ENCODE results near the gene PTPRD.
"Not testable (repeated sequence)": the region's sequence is repeated elsewhere in the genome, so short reads cannot be mapped to it uniquely, and the experiment has no call there.

Gene PTPRD

GRCh38 chr9:9992936-9993335, 619.9 kb downstream of the PTPRD start:
- in situ Hi-C loops (cut with MboI; ENCODE audit: low sequenced_read_pairs), result no loop called here

DNA sequence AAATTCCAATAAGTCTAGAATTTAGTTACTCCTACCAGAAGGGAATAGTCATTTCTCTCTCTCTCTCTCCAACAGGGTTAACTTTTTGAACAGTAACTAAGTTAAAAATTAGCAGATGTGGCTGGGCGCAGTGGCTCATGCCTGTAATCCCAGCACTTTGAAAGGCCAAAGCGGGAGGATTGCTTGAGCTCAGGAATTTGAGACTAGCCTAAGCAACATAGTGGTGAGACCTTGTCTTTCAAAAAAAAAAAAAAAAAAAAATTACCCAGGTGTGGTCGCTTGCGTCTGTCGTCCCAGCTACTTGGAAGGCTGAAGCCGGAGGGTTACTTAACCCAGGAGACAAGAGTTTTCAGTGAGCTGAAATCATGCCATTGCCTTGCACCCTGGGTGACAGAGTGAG, 639.7 kb downstream of the PTPRD start:
- in situ Hi-C loops (cut with MboI; ENCODE audit: low sequenced_read_pairs), result no loop called here

DNA sequence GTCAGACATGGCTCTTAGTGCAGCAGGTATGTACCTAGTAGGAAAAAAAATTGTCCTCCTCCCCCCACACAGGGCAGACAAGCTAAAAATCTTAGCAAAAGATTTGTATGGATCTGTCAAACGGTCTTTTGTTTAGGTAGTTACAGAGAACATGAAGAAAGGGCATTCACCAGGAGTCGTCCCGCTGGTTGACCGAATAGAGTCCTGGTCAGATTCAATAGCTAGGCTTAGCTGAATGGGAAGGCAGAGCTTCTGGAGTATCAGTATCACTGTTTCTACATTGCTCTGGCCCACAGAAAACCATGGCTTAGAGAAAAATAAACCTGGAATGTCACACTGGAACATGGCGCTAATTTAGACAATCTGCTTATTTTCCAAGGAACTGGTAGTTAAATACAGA, 642.3 kb downstream of the PTPRD start:
- in situ Hi-C loops (cut with MboI; ENCODE audit: low sequenced_read_pairs), result no loop called here

GRCh38 chr9:9963841-9964240, 649.0 kb downstream of the PTPRD start:
- in situ Hi-C loops (cut with MboI; ENCODE audit: low sequenced_read_pairs), result no loop called here

- in situ Hi-C loops (cut with MboI; ENCODE audit: low sequenced_read_pairs), result no loop called here
These were observed 650.9 kb downstream of the PTPRD start for GRCh38 chr9:9961934-9962333.

GRCh38 chr9:9961487-9961886, 651.3 kb downstream of the PTPRD start:
- in situ Hi-C loops (cut with MboI; ENCODE audit: low sequenced_read_pairs), result no loop called here

DNA sequence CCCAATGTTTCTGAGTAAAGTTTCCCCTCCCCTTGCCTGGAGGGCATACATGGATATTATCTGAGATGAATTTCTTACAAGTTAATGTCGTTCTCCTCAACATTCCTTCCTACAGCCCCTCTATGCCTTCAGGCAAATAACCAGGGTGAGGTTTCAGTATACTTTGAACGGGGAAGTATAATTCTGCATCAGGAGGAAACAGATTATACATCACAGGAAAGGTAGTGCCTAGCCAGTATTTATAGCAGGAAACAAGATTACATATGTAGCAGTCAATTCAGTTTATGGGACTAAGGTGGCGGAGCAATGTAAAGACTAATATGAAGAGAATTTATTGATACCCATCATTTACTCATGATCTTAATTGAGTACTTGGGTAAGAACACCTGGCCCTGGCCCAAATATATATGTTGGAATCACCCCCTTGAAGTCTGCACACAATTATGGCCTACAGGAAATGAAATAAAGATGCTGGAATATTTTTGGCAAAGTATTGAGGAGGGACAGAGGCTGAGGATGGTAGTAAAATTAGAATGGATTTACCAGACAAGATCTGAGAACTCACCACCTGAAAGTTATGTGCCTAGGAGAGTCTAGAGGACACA, 661.1 kb downstream of the PTPRD start:
- in situ Hi-C loops (cut with MboI; ENCODE audit: low sequenced_read_pairs), result no loop called here

DNA sequence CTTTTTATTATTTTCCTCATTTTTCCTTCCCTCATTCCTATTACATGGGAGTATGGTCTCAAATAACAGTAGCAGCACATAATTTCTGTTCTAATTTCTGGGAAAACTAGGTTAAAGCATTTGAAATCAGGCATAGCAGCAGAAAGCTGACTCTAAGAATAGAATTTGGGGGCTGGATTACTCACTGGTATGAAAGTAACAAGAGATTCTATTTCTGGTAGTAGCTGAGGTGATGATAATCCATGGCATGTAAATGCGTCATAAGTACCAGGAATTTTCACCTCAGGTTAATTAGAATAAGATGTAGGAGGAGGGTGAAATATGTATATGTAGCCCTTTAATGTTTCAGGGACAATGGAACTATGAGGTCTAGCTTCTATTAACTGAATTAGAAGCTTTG, 662.0 kb downstream of the PTPRD start:
- in situ Hi-C loops (cut with MboI; ENCODE audit: low sequenced_read_pairs), result no loop called here

DNA sequence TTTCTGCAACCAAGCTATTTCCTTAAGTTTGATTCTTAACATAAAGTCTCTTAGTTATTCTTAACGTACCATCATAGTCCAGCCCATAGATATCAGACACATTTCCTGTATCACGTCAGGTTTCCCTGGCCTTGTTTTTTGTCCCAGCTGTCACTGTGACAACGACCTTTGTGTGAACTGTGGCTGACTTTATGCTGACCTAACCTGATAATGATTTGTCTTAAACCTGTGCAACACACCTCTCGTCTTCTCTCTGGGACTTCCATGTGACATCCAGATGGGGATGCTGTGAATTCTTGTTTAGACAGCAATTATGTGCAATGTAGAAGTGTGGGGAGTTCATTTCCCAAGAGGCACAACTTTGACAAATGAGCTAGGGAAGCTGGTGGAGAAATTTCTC, 662.8 kb downstream of the PTPRD start:
- in situ Hi-C loops (cut with MboI; ENCODE audit: low sequenced_read_pairs), result no loop called here

DNA sequence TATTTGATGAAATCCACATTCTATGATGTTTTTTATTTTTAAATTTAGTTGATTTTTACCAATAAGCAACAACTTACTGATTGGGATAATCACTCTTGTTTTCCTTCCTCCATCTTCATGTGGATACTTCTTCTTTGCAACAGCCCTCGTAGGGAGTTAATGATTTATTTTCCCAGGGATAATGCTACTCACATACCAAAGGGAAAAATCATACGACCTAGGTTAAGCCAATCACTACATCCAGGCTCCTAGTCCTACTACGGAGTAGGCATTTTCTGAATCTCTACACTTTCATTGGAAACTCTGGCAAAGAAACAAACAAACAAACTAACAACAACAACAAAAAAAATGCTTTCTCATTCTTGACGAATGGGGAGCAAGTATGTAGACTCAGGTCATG, 663.4 kb downstream of the PTPRD start:
- in situ Hi-C loops (cut with MboI; ENCODE audit: low sequenced_read_pairs), result no loop called here

DNA sequence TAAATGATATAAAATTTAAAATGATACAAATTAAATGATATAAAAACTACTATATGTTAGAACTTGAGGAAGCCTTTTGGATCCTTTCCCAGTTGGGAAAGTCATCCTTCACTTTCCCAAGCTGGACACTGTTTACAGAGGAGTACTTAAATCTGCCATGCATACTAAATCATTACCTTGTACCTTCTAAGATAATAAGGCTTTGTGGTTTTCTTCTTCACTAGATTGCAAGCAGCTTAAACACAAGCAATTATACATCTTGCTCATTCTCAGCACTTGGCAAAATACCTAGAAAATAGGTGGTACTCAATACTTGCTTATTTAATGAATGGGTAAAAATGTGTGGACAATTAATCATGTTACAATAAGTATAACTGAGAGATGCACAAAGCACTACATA, 666.8 kb downstream of the PTPRD start:
- in situ Hi-C loops (cut with MboI; ENCODE audit: low sequenced_read_pairs), result no loop called here

DNA sequence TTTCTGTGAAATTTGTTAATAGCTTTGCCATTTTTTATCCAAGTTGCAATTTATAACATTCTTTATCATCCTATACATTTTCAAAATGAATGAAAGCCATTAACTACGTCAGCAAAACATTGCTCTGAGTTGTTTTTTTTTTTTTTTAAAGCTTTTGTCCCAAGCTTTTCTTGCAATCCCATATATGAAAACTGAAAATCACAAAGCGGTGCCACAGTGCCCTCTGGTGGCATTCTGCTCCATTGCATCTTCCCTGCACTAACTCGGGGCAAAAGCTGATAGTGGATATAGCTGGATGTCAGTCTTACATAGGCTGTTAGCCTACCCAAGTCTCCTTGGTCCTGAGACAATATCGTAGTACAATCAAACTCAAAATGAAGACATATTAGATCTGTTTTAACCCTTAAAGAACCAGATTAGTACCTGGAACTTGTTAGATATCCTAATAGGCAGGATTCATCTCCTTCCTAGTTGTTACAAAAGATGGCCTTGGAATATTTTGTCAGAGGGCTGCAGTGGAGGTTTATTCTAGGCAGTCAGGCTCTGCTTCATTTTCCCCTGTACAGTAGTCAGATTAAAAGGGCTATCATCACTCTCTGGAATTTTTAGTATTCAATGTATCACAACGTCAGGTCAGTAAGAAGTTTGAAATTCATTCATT, 669.9 kb downstream of the PTPRD start:
- in situ Hi-C loops (cut with MboI; ENCODE audit: low sequenced_read_pairs), result no loop called here

DNA sequence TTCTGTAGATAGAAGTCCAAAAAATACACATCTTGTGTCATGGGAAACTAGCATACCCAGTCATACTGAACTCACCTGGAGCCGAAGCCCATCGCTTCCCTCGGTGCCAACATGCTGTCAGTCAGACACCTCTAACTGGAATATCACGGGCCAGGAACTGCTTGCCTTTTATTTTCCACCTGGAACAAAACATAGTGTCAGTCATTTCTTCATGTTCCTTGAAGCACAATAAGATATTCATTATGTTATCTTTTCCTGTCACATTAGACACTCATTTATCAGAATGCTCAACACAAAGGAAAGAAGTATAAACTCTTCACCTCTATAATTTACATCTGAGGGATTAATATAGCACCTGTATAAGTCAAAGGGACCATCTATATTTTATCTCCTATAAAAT, 674.4 kb downstream of the PTPRD start:
- in situ Hi-C loops (cut with MboI; ENCODE audit: low sequenced_read_pairs), result no loop called here

DNA sequence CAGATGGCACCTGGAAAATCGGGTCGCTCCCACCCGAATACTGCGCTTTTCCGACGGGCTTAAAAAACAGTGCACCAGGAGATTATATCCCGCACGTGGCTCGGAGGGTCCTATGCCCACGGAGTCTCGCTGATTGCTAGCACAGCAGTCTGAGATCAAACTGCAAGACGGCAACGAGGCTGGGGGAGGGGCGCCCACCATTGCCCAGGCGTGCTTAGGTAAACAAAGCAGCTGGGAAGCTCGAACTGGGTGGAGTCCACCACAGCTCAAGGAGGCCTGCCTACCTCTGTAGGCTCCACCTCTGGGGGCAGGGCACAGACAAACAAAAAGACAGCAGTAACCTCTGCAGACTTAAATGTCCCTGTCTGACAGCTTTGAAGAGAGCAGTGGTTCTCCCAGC, 681.3 kb downstream of the PTPRD start:
- in situ Hi-C loops (cut with MboI; ENCODE audit: low sequenced_read_pairs), result not testable (repeated sequence)

DNA sequence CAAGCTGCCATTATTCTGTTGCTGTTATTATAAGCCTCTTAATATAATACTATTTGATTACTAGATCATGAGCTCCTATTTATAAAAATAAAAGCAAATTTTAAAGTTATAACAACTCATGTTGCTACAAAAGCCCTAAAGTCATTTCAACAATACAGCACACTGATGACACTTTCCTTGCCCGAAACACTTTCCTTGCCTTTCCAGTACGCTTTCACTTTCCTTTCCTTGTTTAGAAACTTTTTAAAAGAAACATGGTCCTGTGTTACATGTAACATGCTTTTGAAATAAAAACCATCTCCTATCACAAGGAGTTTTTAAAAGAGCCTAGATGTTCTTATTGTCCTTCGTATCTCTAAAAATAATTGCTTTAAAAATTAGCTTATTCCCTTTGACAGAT, 688.4 kb downstream of the PTPRD start:
- in situ Hi-C loops (cut with MboI; ENCODE audit: low sequenced_read_pairs), result no loop called here

GRCh38 chr9:9921805-9922204, 691.0 kb downstream of the PTPRD start:
- in situ Hi-C loops (cut with MboI; ENCODE audit: low sequenced_read_pairs), result no loop called here

DNA sequence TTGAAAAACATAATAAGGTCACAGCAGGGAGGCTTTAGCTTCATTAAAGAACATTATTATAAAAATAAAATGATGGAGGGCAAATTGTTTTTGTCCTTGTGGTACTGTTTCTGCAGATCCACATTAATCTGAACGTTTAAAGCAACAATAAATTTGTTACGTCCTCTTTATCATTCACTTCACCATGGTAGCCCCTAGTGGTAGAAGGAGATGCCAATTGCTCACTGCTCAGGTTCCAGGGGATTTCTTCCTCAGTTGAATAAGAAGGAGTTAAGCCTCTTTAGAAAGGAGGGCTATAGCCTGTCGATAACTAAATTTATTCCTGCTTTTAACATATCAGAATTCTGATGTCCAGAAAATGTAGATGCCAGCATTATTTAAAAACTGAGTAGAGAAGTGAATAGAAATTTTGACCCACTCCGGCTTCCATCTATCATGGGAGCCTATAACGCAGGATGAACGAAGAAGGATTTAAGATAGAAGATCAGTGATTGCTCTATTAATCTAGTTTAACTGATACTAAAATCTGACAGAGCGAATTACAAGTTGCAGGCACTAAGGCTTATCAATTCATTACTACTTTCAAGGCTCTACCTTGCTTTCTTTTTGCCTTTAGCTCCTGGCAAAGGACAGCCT, 692.3 kb downstream of the PTPRD start:
- in situ Hi-C loops (cut with MboI; ENCODE audit: low sequenced_read_pairs), result no loop called here

DNA sequence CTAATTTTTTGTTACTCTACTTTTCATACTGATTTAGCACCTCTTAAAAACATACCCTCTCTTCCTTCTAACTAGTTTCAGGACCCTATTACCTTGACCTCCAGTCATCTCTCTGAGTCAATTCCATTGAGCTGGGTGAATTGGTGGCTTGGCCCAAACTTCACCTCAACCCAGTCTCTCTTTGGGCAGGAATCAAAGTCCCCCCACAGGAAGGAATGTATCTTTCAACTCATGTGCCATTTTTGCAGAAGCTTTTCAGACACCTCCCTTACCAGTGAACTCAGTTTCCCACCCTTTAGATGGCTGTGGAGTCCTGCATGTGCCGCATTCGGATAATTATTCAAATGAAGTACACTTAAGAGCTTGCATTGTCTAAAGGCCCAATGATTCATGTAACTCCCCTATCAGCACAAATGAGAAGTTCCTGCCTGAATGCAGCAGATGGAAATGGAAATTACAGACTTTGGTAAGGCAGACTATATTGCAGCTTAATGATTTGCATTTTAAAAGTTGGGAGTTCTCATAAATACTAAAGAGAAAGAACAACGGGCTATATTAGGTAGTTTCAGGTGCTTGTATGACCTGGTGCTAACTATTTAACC, 693.5 kb downstream of the PTPRD start:
- in situ Hi-C loops (cut with MboI; ENCODE audit: low sequenced_read_pairs), result no loop called here

- in situ Hi-C loops (cut with MboI; ENCODE audit: low sequenced_read_pairs), result no loop called here
These were observed 695.4 kb downstream of the PTPRD start for GRCh38 chr9:9917400-9917799.

DNA sequence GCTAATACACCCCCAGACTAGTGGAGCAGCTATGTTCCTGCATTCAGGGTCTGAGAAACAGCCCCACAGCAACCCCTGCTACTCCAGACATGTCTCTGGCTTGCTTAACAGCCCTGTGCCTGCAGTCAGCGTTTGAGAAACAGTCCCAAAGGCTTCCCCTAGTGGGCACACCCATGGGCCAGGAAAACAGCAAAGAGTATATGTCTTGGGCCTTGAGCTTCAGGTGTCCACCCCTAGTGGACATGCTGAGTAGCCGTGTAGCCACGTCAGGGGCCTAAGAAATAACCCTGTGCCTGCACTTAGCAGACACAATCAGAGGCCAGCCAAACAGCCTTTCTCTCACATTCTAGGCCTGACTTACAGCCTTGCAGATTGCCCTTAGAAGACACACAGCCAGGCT, 698.6 kb downstream of the PTPRD start:
- in situ Hi-C loops (cut with MboI; ENCODE audit: low sequenced_read_pairs), result no loop called here

DNA sequence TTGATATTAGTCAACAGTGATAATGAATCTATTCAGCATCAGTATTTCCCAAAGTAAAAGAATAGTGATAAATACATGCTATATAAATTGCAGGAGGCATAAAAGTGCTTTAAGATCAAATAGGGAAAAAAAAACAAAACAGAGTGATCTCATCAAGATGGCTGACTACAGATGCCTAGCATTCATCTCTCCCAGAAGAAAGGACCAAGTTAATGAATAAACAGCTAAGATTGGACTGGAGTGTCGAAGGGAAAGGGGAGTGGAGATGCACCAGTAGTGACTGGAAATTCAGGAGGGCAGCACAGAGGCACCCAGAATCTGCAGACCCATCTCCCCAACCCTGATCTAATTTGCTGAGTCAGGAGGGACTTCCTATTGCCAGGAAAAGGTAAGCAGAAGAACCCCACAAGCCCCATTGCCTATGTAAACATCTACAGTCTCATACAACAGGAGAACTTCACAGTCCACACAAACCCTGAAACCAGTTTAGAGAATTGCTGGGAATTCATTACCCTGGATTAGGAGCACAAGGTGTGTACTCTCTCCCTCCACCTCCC, 699.4 kb downstream of the PTPRD start:
- in situ Hi-C loops (cut with MboI; ENCODE audit: low sequenced_read_pairs), result no loop called here

DNA sequence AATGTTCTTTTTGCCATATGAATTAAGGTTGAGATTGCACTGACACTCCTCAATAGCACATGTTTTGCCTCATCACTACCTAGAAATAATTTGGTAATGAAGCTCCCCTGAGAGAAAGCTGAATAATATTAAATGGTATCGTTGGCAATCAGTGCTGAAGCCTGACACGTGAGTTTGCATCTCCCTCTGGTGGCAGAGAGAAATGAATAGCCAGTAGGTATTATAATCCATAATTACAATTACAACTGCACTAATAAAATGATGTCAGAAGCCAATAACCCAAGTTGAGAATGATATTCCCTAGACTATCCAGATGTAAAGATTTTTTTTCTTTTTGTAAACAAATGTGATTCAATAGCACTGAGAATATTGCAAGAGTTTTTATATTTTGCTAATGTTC, 700.3 kb downstream of the PTPRD start:
- in situ Hi-C loops (cut with MboI; ENCODE audit: low sequenced_read_pairs), result no loop called here

All from HL-60/S4 treated with phorbol 12-myristate 13-acetate at 8.2 ng/mL for 4 days and 3 days (cell line).